Measurements from ENCODE around the gene RASGEF1C. TPM values are rescaled to one million over a fixed set of nuclear protein-coding genes. Genes with fewer than 3 reads are reported as not detected.

Gene RASGEF1C
- total RNA-seq (2022), result not detected in 2 replicates
- Bru-seq, nascent RNA, result percentile 16 among the genes with signal in this experiment
- BruChase-seq, experiment 1, labeled RNA remaining after a 6-hour chase, result percentile 21 among the genes with signal in this experiment
- BruChase-seq, experiment 2, labeled RNA remaining after a 2-hour chase, result percentile 23 among the genes with signal in this experiment
- long read RNA-seq, result 0 reads

DNA sequence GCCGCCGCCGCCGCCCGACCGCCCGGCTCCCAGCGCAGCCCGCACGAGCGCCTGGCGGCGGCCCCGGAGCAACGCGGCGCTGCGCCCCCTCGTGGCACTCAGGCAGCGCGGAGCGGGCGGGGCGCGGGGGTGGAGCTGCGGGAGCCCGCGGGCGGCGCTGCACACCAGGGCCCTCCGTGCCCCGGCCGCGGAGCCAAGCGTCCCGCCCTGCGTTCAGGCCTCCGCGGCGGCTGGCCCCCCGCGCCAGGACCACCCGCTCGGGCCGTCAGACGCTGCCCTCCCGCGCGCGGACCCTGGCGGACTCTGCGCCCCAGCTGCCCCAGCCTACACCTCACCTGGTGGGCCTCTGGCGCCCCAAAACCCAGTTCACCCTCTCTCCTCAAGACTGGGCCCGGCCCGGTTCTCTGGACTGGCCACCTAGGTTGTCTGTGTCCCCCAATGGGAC is at the start of gene RASGEF1C:
RASGEF1C (minus strand) TSS at position 75 of the 445 bp plus-strand sequence. CDS start 71,159 bp downstream, outside the sequence.
- H3K27me3 Mint-ChIP-seq (ENCODE audit: unreplicated experiment), result peaks cover 43% of the 10 kb centered on the region
- no peaks in the 10 kb centered on the region for H3K9me3 Mint-ChIP-seq (ENCODE audit: low read depth, unreplicated experiment)
- CTCF ChIA-PET, result interaction anchor here (0.6 to 1.8 kb wide), 9 partner anchors 10 to 204 kb away, joined by 3 to 4 read pairs (median 3); no protein-coding TSS in a partner anchor
- DNase-seq, result peak; percentile 86
- intact Hi-C loops (cut with micrococcal nuclease; ENCODE audit: unreplicated experiment), result loop anchor here (5.0 to 10.0 kb wide), 2 partner anchors 82 to 266 kb away; no protein-coding TSS in a partner anchor
- TF ChIP-seq, protein P1, sequence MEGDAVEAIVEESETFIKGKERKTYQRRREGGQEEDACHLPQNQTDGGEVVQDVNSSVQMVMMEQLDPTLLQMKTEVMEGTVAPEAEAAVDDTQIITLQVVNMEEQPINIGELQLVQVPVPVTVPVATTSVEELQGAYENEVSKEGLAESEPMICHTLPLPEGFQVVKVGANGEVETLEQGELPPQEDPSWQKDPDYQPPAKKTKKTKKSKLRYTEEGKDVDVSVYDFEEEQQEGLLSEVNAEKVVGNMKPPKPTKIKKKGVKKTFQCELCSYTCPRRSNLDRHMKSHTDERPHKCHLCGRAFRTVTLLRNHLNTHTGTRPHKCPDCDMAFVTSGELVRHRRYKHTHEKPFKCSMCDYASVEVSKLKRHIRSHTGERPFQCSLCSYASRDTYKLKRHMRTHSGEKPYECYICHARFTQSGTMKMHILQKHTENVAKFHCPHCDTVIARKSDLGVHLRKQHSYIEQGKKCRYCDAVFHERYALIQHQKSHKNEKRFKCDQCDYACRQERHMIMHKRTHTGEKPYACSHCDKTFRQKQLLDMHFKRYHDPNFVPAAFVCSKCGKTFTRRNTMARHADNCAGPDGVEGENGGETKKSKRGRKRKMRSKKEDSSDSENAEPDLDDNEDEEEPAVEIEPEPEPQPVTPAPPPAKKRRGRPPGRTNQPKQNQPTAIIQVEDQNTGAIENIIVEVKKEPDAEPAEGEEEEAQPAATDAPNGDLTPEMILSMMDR (IDR thresholded peaks at IDR 0.05; ENCODE audit: unreplicated experiment), result peak; percentile 40
- H3K4me3 Mint-ChIP-seq (ENCODE audit: low read depth, unreplicated experiment), result peak within 1 kb of the TSS; percentile 55
- H3K4me1 Mint-ChIP-seq (ENCODE audit: low read depth, unreplicated experiment), result peaks cover 26% of the 10 kb centered on the region
- BruUV-seq (replicated peaks), result no TSS peak
- H3K36me3 Mint-ChIP-seq (ENCODE audit: insufficient read depth, unreplicated experiment), result peaks cover 10% of the 10 kb centered on the region
- no peak within 1 kb of the TSS for H3K27ac Mint-ChIP-seq (ENCODE audit: unreplicated experiment)

DNA sequence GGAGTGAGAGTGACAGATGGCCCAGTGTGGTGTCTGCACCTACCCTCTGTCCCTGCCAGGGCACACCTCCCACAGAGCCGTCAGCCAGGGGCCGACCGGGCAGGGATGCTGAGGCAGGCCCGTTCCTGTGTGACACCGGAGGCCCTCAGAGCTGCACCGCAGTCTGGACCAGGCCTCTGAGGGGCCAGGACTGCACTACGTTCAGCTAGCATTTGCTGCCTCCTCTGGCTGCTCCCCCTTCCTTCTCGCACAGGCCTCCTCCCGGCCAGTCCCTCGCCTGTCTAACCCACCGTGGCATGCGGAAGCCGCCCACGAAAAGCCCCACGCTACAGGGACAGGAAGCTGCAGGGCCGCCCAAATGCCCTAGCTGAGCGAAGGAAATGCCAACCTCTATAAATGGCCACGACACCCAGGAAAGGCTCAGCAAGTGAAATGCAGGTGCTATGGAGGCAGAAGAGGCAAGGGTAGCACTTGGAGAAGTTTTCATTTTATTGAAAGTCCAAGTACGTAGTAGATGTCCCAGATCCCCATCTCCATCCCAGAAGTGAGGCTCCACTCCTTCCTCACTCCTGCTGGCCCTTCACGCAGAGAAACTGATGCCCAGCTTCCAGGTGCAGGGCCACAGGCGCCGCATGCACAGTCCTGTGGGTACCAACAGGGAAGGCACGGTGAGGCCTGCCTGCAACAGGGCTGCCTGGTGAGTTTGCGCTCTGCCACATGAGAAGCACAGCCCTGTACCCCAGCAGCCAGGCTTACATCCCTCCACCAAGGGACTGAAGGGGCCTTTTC is 44.2 kb upstream of the RASGEF1C start:
- BruUV-seq (replicated peaks), result no TSS peak
- no peak overlapping the region for H3K27ac Mint-ChIP-seq (ENCODE audit: unreplicated experiment)
- no peaks in the 10 kb centered on the region for H3K27me3 Mint-ChIP-seq (ENCODE audit: unreplicated experiment)
- no peaks in the 10 kb centered on the region for H3K4me1 Mint-ChIP-seq (ENCODE audit: low read depth, unreplicated experiment)
- peaks cover 33% of the 10 kb centered on the region for H3K9me3 Mint-ChIP-seq (ENCODE audit: low read depth, unreplicated experiment)
- peaks cover 40% of the 10 kb centered on the region for H3K36me3 Mint-ChIP-seq (ENCODE audit: insufficient read depth, unreplicated experiment)
- CTCF ChIA-PET, result no interaction called here
- intact Hi-C loops (cut with micrococcal nuclease; ENCODE audit: unreplicated experiment), result no loop called here
- no peak for DNase-seq
- TF ChIP-seq, protein P1 (IDR thresholded peaks at IDR 0.05; ENCODE audit: unreplicated experiment), result no peak
- H3K4me3 Mint-ChIP-seq (ENCODE audit: low read depth, unreplicated experiment), result no peak overlapping the region

DNA sequence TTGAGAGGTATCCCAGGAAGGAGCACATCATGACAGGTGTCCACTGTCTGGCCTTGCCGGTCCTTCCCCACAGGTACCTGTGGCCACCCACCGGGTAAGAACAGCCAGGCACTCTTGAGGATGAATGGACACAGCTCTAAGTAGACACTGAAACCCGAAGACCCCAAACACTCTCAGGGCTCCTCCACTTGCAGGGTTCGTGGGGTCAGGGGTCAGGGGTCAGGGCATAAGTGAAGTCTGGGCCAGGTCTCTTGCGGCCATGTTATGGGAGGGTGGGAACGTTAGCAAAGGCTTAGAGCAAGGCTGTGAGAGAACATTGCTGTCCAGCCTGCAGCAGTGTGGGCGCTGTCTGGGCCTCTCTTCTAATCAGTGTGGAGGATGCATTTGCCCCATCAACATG is 42.9 kb upstream of the RASGEF1C start:
- no peak overlapping the region for H3K27ac Mint-ChIP-seq (ENCODE audit: unreplicated experiment)
- H3K27me3 Mint-ChIP-seq (ENCODE audit: unreplicated experiment), result no peaks in the 10 kb centered on the region
- no peaks in the 10 kb centered on the region for H3K4me1 Mint-ChIP-seq (ENCODE audit: low read depth, unreplicated experiment)
- peaks cover 29% of the 10 kb centered on the region for H3K9me3 Mint-ChIP-seq (ENCODE audit: low read depth, unreplicated experiment)
- peaks cover 42% of the 10 kb centered on the region for H3K36me3 Mint-ChIP-seq (ENCODE audit: insufficient read depth, unreplicated experiment)
- no peak for DNase-seq
- CTCF ChIA-PET, result no interaction called here
- no TSS peak for BruUV-seq (replicated peaks)
- TF ChIP-seq, protein P1 (IDR thresholded peaks at IDR 0.05; ENCODE audit: unreplicated experiment), result no peak
- no peak overlapping the region for H3K4me3 Mint-ChIP-seq (ENCODE audit: low read depth, unreplicated experiment)
- intact Hi-C loops (cut with micrococcal nuclease; ENCODE audit: unreplicated experiment), result no loop called here

DNA sequence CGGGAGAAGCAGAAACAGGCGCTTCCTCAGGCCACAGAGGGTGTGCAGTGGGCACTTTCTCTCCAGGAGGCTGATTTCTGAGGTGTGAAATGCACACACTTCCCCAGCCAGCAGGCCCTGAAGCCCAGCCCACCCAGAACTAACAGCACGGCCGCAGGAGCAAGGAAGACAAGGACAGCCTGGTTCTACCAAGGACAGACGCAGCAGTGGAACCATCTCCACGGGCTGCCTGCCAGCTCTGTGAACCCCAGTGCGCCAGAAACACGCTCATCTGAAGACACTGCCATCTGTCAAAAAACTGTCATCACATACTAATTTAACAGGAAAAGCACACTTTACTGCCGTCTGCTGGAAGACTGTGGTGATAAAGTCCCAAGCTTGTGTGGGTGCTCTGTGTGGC is 42.1 kb upstream of the RASGEF1C start:
- H3K4me3 Mint-ChIP-seq (ENCODE audit: low read depth, unreplicated experiment), result no peak overlapping the region

More for the DNA sequence above, 42.1 kb upstream of the RASGEF1C start:
- DNase-seq, result no peak
- no peaks in the 10 kb centered on the region for H3K4me1 Mint-ChIP-seq (ENCODE audit: low read depth, unreplicated experiment)
- TF ChIP-seq, protein P1 (IDR thresholded peaks at IDR 0.05; ENCODE audit: unreplicated experiment), result no peak
- peaks cover 33% of the 10 kb centered on the region for H3K9me3 Mint-ChIP-seq (ENCODE audit: low read depth, unreplicated experiment)
- H3K27me3 Mint-ChIP-seq (ENCODE audit: unreplicated experiment), result no peaks in the 10 kb centered on the region
- CTCF ChIA-PET, result no interaction called here
- no peak overlapping the region for H3K27ac Mint-ChIP-seq (ENCODE audit: unreplicated experiment)
- peaks cover 41% of the 10 kb centered on the region for H3K36me3 Mint-ChIP-seq (ENCODE audit: insufficient read depth, unreplicated experiment)
- intact Hi-C loops (cut with micrococcal nuclease; ENCODE audit: unreplicated experiment), result no loop called here
- no TSS peak for BruUV-seq (replicated peaks)

All from Calu3 (cell line).